Chondrocyte (in vitro differentiated cells): Measurements from ENCODE around the gene NPIPB6. TPM values are rescaled to one million over a fixed set of nuclear protein-coding genes. Genes with fewer than 3 reads are reported as not detected.
A peak's percentile ranks its signal among the peaks of the same experiment; 100 is the strongest.

Source experiments
- DNase-seq: peaks from one replicate; pipeline ENCODE4 v3.0.0; 2021; ENCODE audit warnings: mixed read lengths, low spot score
- H3K27ac Mint-ChIP-seq: one replicate; pipeline ENCODE4 v1.8.0; 2021; ENCODE audit warnings: mild to moderate bottlenecking, moderate library complexity, mixed read lengths; ENCODE audit not compliant: unreplicated experiment
- H3K27me3 Mint-ChIP-seq: 2 replicates; pipeline ENCODE4 v1.8.0; 2021; ENCODE audit warnings: low read depth, mixed read lengths
- H3K36me3 Mint-ChIP-seq: 2 replicates; pipeline ENCODE4 v1.8.0; 2021; ENCODE audit warnings: low read depth, mixed read lengths
- H3K4me1 Mint-ChIP-seq: 2 replicates; pipeline ENCODE4 v1.8.0; 2021; ENCODE audit warnings: low read depth, mild to moderate bottlenecking, mixed read lengths
- H3K4me3 Mint-ChIP-seq: one replicate; pipeline ENCODE4 v1.8.0; 2021; ENCODE audit warnings: mild to moderate bottlenecking, moderate library complexity, mixed read lengths; ENCODE audit not compliant: unreplicated experiment
- H3K9me3 Mint-ChIP-seq: 2 replicates; pipeline ENCODE4 v1.8.0; 2021; ENCODE audit warnings: low read depth, mixed read lengths
- total RNA-seq: library from RNA; stranded (reverse); gene quantifications from 3 replicates; pipeline ENCODE4 v1.2.1, GENCODE V29; 2021
- TF ChIP-seq, protein P1 (sequence below): fragments of 200-600 bp; sonication (generic); IDR thresholded peaks from 2 replicates; pipeline ENCODE4 v1.5.0; 2021; ENCODE audit warnings: antibody characterized with exemption, mild to moderate bottlenecking, moderate library complexity

The NPIPB6 gene
- total RNA-seq, 1 donor from 2014 or later: 3.4 TPM

DNA sequence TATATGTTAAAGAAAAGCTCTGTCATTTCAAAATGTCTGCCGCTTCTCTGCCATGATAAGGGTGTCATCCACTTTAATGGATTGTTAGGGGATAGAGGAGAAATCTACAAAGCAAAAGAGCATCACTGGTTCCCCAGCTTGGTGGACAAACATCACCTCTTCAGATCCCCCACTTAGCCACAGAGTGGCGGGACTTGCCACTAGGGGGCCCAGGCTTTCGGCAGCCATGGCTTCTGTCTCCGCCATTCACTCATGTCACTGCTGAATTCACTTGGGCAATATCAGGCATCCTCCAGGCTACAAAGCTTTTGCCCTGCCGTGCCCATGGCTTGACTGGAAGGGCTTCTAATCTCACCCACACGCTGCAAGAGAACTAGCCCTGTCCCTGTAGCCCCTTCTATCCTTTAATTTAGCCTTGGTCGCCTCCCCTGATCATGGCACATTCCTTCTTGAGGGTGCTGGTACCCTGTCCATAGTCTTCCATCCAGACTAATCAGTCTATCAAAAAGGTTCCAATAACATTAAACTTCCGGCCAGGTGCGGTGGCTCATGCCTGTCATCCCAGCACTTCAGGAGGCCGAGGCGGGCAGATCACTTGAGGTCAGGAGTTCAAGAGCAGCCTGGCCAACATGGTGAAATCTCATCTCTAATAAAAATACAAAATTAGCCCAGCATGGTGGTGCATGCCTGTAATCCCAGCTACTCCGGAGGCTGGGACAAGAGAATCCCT lies 36.3 kb downstream of the NPIPB6 start:
- Mint-ChIP-seq H3K27ac (no peak overlapping the region), H3K9me3 (no peaks in the 10 kb centered on the region), H3K4me3 (no peak overlapping the region), H3K36me3 (no peaks in the 10 kb centered on the region), H3K27me3 (no peaks in the 10 kb centered on the region), H3K4me1 (no peaks in the 10 kb centered on the region)
- TF ChIP-seq, protein P1, sequence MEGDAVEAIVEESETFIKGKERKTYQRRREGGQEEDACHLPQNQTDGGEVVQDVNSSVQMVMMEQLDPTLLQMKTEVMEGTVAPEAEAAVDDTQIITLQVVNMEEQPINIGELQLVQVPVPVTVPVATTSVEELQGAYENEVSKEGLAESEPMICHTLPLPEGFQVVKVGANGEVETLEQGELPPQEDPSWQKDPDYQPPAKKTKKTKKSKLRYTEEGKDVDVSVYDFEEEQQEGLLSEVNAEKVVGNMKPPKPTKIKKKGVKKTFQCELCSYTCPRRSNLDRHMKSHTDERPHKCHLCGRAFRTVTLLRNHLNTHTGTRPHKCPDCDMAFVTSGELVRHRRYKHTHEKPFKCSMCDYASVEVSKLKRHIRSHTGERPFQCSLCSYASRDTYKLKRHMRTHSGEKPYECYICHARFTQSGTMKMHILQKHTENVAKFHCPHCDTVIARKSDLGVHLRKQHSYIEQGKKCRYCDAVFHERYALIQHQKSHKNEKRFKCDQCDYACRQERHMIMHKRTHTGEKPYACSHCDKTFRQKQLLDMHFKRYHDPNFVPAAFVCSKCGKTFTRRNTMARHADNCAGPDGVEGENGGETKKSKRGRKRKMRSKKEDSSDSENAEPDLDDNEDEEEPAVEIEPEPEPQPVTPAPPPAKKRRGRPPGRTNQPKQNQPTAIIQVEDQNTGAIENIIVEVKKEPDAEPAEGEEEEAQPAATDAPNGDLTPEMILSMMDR: peak; percentile 82
- DNase-seq: no peak

DNA sequence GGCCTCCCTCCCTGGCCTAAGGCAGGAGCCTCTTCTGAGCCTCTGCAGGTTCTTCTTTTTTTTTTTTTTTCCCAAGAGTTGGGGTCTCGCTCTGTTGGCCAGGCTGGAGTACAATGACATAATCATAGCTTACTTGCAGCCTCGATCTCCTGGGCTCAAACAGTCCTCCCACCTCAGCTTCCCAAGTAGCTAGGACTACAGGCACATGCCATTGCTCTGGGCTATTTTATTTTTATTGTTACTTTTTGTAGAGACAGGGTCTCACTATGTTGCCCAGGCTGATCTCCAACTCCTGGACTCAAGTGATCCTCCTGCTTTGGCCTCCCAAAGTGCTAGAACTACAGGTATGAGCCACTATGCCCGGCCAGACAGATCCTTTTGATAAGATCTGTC lies 38.4 kb downstream of the NPIPB6 start:
- Mint-ChIP-seq H3K4me3 (no peak overlapping the region), H3K27ac (no peak overlapping the region), H3K4me1 (no peaks in the 10 kb centered on the region), H3K36me3 (no peaks in the 10 kb centered on the region), H3K27me3 (no peaks in the 10 kb centered on the region), H3K9me3 (no peaks in the 10 kb centered on the region)
- TF ChIP-seq, protein P1: no peak
- DNase-seq: no peak

DNA sequence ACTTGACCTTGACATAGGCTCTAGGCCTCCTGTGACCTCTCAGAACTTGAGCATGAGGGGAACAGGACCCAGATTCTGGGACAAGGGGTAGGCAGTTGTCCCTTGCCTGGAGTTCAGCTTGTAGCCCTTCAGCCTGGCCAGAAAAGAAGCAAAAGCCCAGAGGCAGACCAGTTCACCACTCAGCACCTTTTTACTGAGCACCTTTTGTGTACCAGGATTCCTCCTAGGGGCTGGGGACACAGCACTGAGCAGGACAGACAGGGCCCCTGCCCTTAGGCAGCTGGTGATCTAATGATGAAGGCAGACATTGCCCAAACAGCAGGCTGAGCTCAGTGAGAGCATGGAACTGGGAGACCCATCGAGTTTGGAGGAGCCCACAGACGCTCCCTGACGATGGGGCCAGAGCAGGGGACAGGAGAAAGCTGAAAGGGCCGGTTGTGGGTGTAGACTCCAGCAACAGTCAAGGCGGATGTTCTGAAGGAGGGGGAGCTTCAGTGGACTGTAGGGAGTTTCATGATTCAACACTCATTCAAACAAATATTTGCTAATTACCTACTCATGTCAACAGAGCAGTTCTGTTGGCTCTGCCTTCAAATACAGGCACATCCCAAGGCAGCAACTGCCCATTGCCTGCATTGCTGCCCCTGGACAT lies 38.9 kb downstream of the NPIPB6 start:
- no peak overlapping the region for H3K27ac Mint-ChIP-seq
- no peak for DNase-seq
- no peaks in the 10 kb centered on the region for H3K36me3 Mint-ChIP-seq
- no peaks in the 10 kb centered on the region for H3K27me3 Mint-ChIP-seq
- H3K9me3 Mint-ChIP-seq: no peaks in the 10 kb centered on the region
- no peak overlapping the region for H3K4me3 Mint-ChIP-seq
- TF ChIP-seq, protein P1: no peak
- no peaks in the 10 kb centered on the region for H3K4me1 Mint-ChIP-seq

DNA sequence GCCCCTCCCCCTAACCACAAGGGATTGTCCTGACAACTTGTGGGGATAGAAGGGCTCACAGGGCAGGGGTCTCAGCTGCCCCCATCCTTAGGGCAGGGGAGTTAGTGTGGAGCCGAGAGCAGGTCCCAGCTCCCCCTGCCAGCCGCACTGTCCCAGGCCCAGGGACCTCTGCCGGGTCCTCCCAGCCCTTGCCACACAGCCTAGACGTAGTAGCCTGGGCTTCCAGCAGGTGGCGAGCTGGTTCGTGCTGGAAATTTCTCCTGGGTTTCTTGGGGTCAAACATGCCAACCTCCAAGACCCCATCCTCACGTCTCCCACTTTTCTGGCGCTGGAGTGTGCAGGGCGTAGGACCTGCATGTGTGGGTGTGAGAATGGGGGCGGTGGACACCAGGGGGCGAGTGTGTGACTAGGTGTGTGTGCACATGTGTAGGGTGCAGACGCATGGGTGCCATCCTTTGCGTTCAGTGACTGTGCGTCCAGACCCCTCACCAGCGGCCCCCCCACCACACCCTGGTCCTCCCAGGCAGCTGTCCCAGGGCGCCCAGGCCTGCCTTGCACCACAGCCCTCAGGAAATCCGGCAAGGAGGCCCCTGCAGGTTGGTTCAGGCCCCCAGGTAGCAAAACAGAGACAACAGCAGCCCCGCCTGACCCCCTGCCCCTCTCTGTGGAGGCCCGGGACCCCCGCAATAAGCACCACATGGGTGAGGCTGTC lies 41.5 kb downstream of the NPIPB6 start:
- Mint-ChIP-seq H3K27ac (no peak overlapping the region), H3K36me3 (no peaks in the 10 kb centered on the region), H3K27me3 (no peaks in the 10 kb centered on the region), H3K9me3 (no peaks in the 10 kb centered on the region), H3K4me1 (peaks cover 2% of the 10 kb centered on the region), H3K4me3 (no peak overlapping the region)
- TF ChIP-seq, protein P1: peak; percentile 89
- DNase-seq: no peak

DNA sequence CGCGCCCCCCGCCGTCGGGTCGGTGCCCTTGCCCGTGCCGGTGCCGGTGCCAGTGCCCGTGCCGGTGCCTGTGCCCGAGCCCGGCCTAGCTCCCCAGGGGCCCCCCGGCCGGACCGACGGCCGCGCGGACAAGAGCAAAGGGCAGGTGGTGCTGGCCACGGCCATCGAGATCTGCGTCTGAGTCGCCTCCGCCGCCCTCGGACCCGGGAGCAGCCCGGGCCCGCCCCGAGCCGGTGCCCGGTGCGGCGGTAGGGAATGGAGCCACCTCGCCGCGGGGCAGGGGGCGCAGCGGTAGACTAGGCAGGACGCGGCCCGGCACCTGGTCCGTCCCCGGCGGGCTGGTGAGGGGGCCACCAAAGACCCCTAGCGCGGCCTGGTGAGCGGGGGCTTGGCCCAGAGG lies 42.6 kb downstream of the NPIPB6 start:
- no peaks in the 10 kb centered on the region for H3K36me3 Mint-ChIP-seq
- peaks cover 3% of the 10 kb centered on the region for H3K4me1 Mint-ChIP-seq
- H3K4me3 Mint-ChIP-seq: no peak overlapping the region
- H3K27ac Mint-ChIP-seq: no peak overlapping the region
- no peaks in the 10 kb centered on the region for H3K27me3 Mint-ChIP-seq
- TF ChIP-seq, protein P1: no peak
- H3K9me3 Mint-ChIP-seq: no peaks in the 10 kb centered on the region
- peak; percentile 84 for DNase-seq
